ENCODE data around the gene P2RX7.
A peak's percentile ranks its signal among the peaks of the same experiment; 100 is the strongest.
"Not testable (repeated sequence)": the region's sequence is repeated elsewhere in the genome, so short reads cannot be mapped to it uniquely, and the experiment has no call there.

Gene P2RX7

GRCh38 chr12:121176826-121177529, 44.3 kb downstream of the P2RX7 start:
- DNase-seq, result no peak

GRCh38 chr12:121181181-121181580, 48.5 kb downstream of the P2RX7 start:
- DNase-seq, result no peak

- DNase-seq, result no peak
Measured at GRCh38 chr12:121182222-121182893, 49.7 kb downstream of the P2RX7 start.

GRCh38 chr12:121184425-121184824, 51.7 kb downstream of the P2RX7 start:
- no peak for DNase-seq

- DNase-seq, result no peak
Measured at GRCh38 chr12:121184984-121185889, 52.6 kb downstream of the P2RX7 start.

- no peak for DNase-seq
Measured at GRCh38 chr12:121186826-121187225, 54.1 kb downstream of the P2RX7 start.

GRCh38 chr12:121187501-121187900, 54.8 kb downstream of the P2RX7 start:
- no peak for DNase-seq

GRCh38 chr12:121188227-121188626, 55.6 kb downstream of the P2RX7 start:
- no peak for DNase-seq

- no peak for DNase-seq
Measured at GRCh38 chr12:121189131-121189530, 56.5 kb downstream of the P2RX7 start.

GRCh38 chr12:121189619-121190155, 57.0 kb downstream of the P2RX7 start:
- no peak for DNase-seq

- no peak for DNase-seq
Measured at GRCh38 chr12:121190523-121191031, 57.9 kb downstream of the P2RX7 start.

GRCh38 chr12:121191151-121191550, 58.5 kb downstream of the P2RX7 start:
- no peak for DNase-seq

- DNase-seq, result no peak
Measured at GRCh38 chr12:121196902-121197301, 64.2 kb downstream of the P2RX7 start.

- DNase-seq, result no peak
Measured at GRCh38 chr12:121198949-121199348, 66.3 kb downstream of the P2RX7 start.

GRCh38 chr12:121201140-121201539, 68.5 kb downstream of the P2RX7 start:
- DNase-seq, result not testable (repeated sequence)

- DNase-seq, result peak; percentile 81
Measured at GRCh38 chr12:121202407-121203355, 70.0 kb downstream of the P2RX7 start.

GRCh38 chr12:121203482-121203881, 70.8 kb downstream of the P2RX7 start:
- peak; percentile 69 for DNase-seq

- no peak for DNase-seq
Measured at GRCh38 chr12:121205491-121205890, 72.8 kb downstream of the P2RX7 start.

GRCh38 chr12:121208571-121208970, 75.9 kb downstream of the P2RX7 start:
- DNase-seq, result not testable (repeated sequence)

GRCh38 chr12:121209221-121209620, 76.5 kb downstream of the P2RX7 start:
- DNase-seq, result no peak

All from NCI-H146 (cell line).